ENCODE results near the gene BLTP3B.

The BLTP3B gene

GRCh38 chr12:100159391-100160104 is 16.9 kb upstream of the BLTP3B start:
- no peak for DNase-seq

- DNase-seq: no peak
Observed at GRCh38 chr12:100158535-100158934, 15.9 kb upstream of the BLTP3B start.

GRCh38 chr12:100157427-100157821 is 14.8 kb upstream of the BLTP3B start:
- DNase-seq: no peak

- no peak for DNase-seq
Observed at GRCh38 chr12:100156731-100157426, 14.2 kb upstream of the BLTP3B start.

- peak; percentile 69 for DNase-seq
Observed at GRCh38 chr12:100154474-100155247, 12.0 kb upstream of the BLTP3B start.

- no peak for DNase-seq
Observed at GRCh38 chr12:100153131-100153530, 10.5 kb upstream of the BLTP3B start.

GRCh38 chr12:100151769-100152168 is 9.1 kb upstream of the BLTP3B start:
- no peak for DNase-seq

GRCh38 chr12:100146252-100146651 is 3.6 kb upstream of the BLTP3B start:
- DNase-seq: no peak

GRCh38 chr12:100145643-100146042 is 3.0 kb upstream of the BLTP3B start:
- DNase-seq: no peak

- peak; percentile 87 for DNase-seq
Observed at GRCh38 chr12:100141998-100142850, 450 bp downstream of the BLTP3B start.

- DNase-seq: no peak
Observed at GRCh38 chr12:100141666-100141997, 1.0 kb downstream of the BLTP3B start.

GRCh38 chr12:100138803-100139098 is 3.9 kb downstream of the BLTP3B start:
- DNase-seq: no peak

GRCh38 chr12:100138048-100138802 is 4.4 kb downstream of the BLTP3B start:
- DNase-seq: no peak

- no peak for DNase-seq
Observed at GRCh38 chr12:100133200-100133599, 9.5 kb downstream of the BLTP3B start.

GRCh38 chr12:100128512-100128908 is 14.2 kb downstream of the BLTP3B start:
- DNase-seq: no peak

- no peak for DNase-seq
Observed at GRCh38 chr12:100127766-100128511, 14.7 kb downstream of the BLTP3B start.

- no peak for DNase-seq
Observed at GRCh38 chr12:100123316-100124095, 19.2 kb downstream of the BLTP3B start.

GRCh38 chr12:100120355-100120754 is 22.3 kb downstream of the BLTP3B start:
- DNase-seq: no peak

- DNase-seq: no peak
Observed at GRCh38 chr12:100115291-100115690, 27.4 kb downstream of the BLTP3B start.

GRCh38 chr12:100114574-100114973 is 28.1 kb downstream of the BLTP3B start:
- peak; percentile 27 for DNase-seq

GRCh38 chr12:100110276-100110675 is 32.4 kb downstream of the BLTP3B start:
- no peak for DNase-seq
